Umbilical cord (tissue), 2 donors: Measurements from ENCODE around the gene PREX1. TPM values are rescaled to one million over a fixed set of nuclear protein-coding genes. Genes with fewer than 3 reads are reported as not detected.

Source experiments
- DNase-seq: peaks from one replicate; pipeline ENCODE4 v3.0.0-alpha.2; 2015; ENCODE audit warnings: low spot score
- total RNA-seq: library from RNA; depleted of rRNA; stranded (reverse); fragments of >200 nt; gene quantifications from one replicate; pipeline ENCODE4 v1.2.3, GENCODE V29; 2014; ENCODE audit warnings: low replicate concordance; ENCODE audit not compliant: insufficient read depth

The PREX1 gene
- total RNA-seq, 1 donor from 2014 or later, result 6.5 TPM

- DNase-seq, result no peak
Measured at GRCh38 chr20:48702455-48702913, 125.3 kb downstream of the PREX1 start.

- no peak for DNase-seq
Measured at GRCh38 chr20:48701702-48702101, 126.1 kb downstream of the PREX1 start.

GRCh38 chr20:48698507-48699267 is 129.1 kb downstream of the PREX1 start:
- DNase-seq, result no peak

- peak; percentile 86 for DNase-seq
Measured at GRCh38 chr20:48697845-48698491, 129.8 kb downstream of the PREX1 start.

GRCh38 chr20:48696671-48697070 is 131.1 kb downstream of the PREX1 start:
- no peak for DNase-seq

GRCh38 chr20:48695738-48696137 is 132.1 kb downstream of the PREX1 start:
- DNase-seq, result no peak

GRCh38 chr20:48695255-48695654 is 132.5 kb downstream of the PREX1 start:
- DNase-seq, result peak; percentile 56

- DNase-seq, result no peak
Measured at GRCh38 chr20:48694381-48694865, 133.4 kb downstream of the PREX1 start.

- DNase-seq, result peak; percentile 29
Measured at GRCh38 chr20:48691523-48691922, 136.3 kb downstream of the PREX1 start.

- no peak for DNase-seq
Measured at GRCh38 chr20:48690888-48691287, 136.9 kb downstream of the PREX1 start.

GRCh38 chr20:48689874-48690571 is 137.8 kb downstream of the PREX1 start:
- DNase-seq, result no peak

- no peak for DNase-seq
Measured at GRCh38 chr20:48689388-48689787, 138.4 kb downstream of the PREX1 start.

- DNase-seq, result no peak
Measured at GRCh38 chr20:48688579-48688978, 139.2 kb downstream of the PREX1 start.

- no peak for DNase-seq
Measured at GRCh38 chr20:48687117-48687800, 140.5 kb downstream of the PREX1 start.

GRCh38 chr20:48686238-48687116 is 141.3 kb downstream of the PREX1 start:
- DNase-seq, result peak; percentile 96

GRCh38 chr20:48685300-48685699 is 142.5 kb downstream of the PREX1 start:
- DNase-seq, result no peak

GRCh38 chr20:48684501-48685041 is 143.2 kb downstream of the PREX1 start:
- DNase-seq, result no peak

GRCh38 chr20:48683467-48684175 is 144.2 kb downstream of the PREX1 start:
- DNase-seq, result peak; percentile 14

GRCh38 chr20:48682529-48683363 is 145.1 kb downstream of the PREX1 start:
- peak; percentile 85 for DNase-seq
